WERI-Rb-1 (cell line): Measurements from ENCODE around the gene LMO7.

ENCODE experiments used
- DNase-seq: peaks from one replicate; pipeline ENCODE4 v3.0.0-alpha.2; 2020
- H3K27ac ChIP-seq: fragments of 250-450 bp; sonication (Bioruptor Pico); 2 replicates; pipeline ENCODE4 v1.5.1; 2020; ENCODE audit warnings: mild to moderate bottlenecking, moderate library complexity
- H3K27me3 ChIP-seq: fragments of 250-450 bp; sonication (Bioruptor Pico); 2 replicates; pipeline ENCODE4 v1.5.1; 2021; ENCODE audit warnings: mild to moderate bottlenecking, low read depth, moderate library complexity; ENCODE audit not compliant: insufficient read depth, severe bottlenecking
- H3K36me3 ChIP-seq: fragments of 250-450 bp; sonication (Bioruptor Pico); 2 replicates; pipeline ENCODE4 v1.5.1; 2020; ENCODE audit warnings: mild to moderate bottlenecking, moderate library complexity
- H3K4me3 ChIP-seq: 2 replicates; pipeline ENCODE4 v1.5.1; 2011; ENCODE audit warnings: low read depth, mild to moderate bottlenecking, control low read depth, low read length
- H3K9me3 ChIP-seq: fragments of 250-450 bp; sonication (Bioruptor Pico); 2 replicates; pipeline ENCODE4 v1.5.1; 2021; ENCODE audit warnings: mild to moderate bottlenecking, moderate library complexity; ENCODE audit not compliant: severe bottlenecking
- CTCF ChIP-seq: IDR thresholded peaks from 2 replicates; pipeline ENCODE4 v1.5.1; 2011; ENCODE audit warnings: low read depth, mild to moderate bottlenecking, control low read depth, inconsistent platforms, low read length

Gene LMO7

GRCh38 chr13:75682326-75682725 is 46.2 kb downstream of the LMO7 start:
- no peaks in the 10 kb centered on the region for H3K36me3 ChIP-seq
- no peak overlapping the region for H3K4me3 ChIP-seq
- no peak for TF ChIP-seq CTCF
- no peak overlapping the region for H3K27ac ChIP-seq
- no peak for DNase-seq
- no peaks in the 10 kb centered on the region for H3K9me3 ChIP-seq
- no peaks in the 10 kb centered on the region for H3K27me3 ChIP-seq

GRCh38 chr13:75685239-75685697 is 49.1 kb downstream of the LMO7 start:
- Histone ChIP-seq H3K4me3 (no peak overlapping the region), H3K36me3 (no peaks in the 10 kb centered on the region), H3K27me3 (no peaks in the 10 kb centered on the region), H3K27ac (no peak overlapping the region), H3K9me3 (no peaks in the 10 kb centered on the region)
- no peak for TF ChIP-seq CTCF
- DNase-seq = no peak

GRCh38 chr13:75687150-75687763 is 51.1 kb downstream of the LMO7 start:
- H3K36me3 ChIP-seq = no peaks in the 10 kb centered on the region
- no peak overlapping the region for H3K27ac ChIP-seq
- H3K27me3 ChIP-seq = no peaks in the 10 kb centered on the region
- no peak overlapping the region for H3K4me3 ChIP-seq
- TF ChIP-seq CTCF = no peak
- no peaks in the 10 kb centered on the region for H3K9me3 ChIP-seq
- no peak for DNase-seq

- no peaks in the 10 kb centered on the region for H3K27me3 ChIP-seq
- H3K27ac ChIP-seq = no peak overlapping the region
- H3K36me3 ChIP-seq = no peaks in the 10 kb centered on the region
- no peak for DNase-seq
- H3K9me3 ChIP-seq = no peaks in the 10 kb centered on the region
- H3K4me3 ChIP-seq = no peak overlapping the region
- TF ChIP-seq CTCF = no peak
Measured at GRCh38 chr13:75689686-75690085, 53.6 kb downstream of the LMO7 start.

- TF ChIP-seq CTCF = no peak
- H3K4me3 ChIP-seq = no peak overlapping the region
- DNase-seq = no peak
- H3K9me3 ChIP-seq = no peaks in the 10 kb centered on the region
- no peaks in the 10 kb centered on the region for H3K36me3 ChIP-seq
- H3K27me3 ChIP-seq = no peaks in the 10 kb centered on the region
- no peak overlapping the region for H3K27ac ChIP-seq
Measured at GRCh38 chr13:75690607-75691006, 54.5 kb downstream of the LMO7 start.

- DNase-seq = no peak
- no peaks in the 10 kb centered on the region for H3K27me3 ChIP-seq
- TF ChIP-seq CTCF = no peak
- no peaks in the 10 kb centered on the region for H3K9me3 ChIP-seq
- H3K27ac ChIP-seq = no peak overlapping the region
- no peak overlapping the region for H3K4me3 ChIP-seq
- H3K36me3 ChIP-seq = no peaks in the 10 kb centered on the region
Measured at GRCh38 chr13:75691183-75691582, 55.1 kb downstream of the LMO7 start.
